HG03103 (cell line): ENCODE data around the gene CYTH2.
"Not testable (repeated sequence)": the region's sequence is repeated elsewhere in the genome, so short reads cannot be mapped to it uniquely, and the experiment has no call there.

Experiments used
- ATAC-seq: cut with Tn5 transposase; IDR thresholded peaks from one replicate; pipeline ENCODE4 v1.9.1; 2021; ENCODE audit warnings: low read depth; ENCODE audit not compliant: unreplicated experiment

The CYTH2 gene

DNA sequence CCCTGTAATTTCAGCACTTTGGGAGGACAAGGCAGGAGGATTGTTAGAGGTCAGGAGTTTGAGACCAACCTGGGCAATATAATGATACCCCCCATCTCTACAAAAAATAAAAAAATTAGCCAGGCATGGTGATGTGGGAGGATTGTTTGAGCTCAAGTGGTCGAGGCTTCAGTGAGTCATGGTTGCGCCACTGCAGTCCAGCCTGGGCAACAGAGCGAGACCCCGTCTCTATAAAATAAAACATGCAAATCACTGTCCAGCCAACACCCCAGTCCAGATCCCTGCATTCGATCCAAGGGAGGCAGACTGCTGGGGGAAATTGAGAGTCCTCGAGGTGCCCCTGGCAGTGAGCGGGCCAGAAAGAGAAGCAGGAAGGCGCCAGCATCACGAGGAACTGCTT lies 7.0 kb downstream of the CYTH2 start:
- no peak for ATAC-seq

DNA sequence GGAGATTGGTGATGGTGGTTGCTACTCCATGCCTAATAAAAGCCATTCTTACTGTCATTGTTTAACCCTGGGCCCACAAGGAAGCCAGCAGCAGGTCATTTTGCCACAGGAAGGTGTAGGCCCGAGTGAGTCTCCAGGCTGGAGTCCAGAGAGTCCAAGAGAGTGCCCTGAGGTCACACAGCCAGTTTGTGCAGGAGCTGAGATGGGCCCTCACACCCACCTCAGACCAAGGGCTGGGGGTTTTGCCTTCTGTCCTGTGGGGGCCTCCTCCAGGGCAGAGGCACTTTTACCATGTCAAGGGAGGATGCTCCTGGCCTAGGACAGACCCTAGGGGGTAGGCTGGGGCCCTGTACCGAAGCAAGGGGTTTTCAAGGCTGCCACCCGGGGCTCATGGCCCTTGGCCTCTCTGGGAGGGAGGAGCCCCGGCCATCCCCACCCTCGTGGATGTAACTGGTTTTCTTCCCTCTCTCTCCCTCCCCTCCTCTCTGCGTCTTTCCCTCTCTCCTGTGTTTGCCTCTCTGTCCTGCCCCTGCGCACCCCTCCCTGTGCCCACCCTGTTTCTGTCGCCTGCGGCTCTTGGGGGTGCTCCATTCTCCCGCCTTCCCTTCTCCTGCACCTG lies 8.0 kb downstream of the CYTH2 start:
- ATAC-seq = no peak

DNA sequence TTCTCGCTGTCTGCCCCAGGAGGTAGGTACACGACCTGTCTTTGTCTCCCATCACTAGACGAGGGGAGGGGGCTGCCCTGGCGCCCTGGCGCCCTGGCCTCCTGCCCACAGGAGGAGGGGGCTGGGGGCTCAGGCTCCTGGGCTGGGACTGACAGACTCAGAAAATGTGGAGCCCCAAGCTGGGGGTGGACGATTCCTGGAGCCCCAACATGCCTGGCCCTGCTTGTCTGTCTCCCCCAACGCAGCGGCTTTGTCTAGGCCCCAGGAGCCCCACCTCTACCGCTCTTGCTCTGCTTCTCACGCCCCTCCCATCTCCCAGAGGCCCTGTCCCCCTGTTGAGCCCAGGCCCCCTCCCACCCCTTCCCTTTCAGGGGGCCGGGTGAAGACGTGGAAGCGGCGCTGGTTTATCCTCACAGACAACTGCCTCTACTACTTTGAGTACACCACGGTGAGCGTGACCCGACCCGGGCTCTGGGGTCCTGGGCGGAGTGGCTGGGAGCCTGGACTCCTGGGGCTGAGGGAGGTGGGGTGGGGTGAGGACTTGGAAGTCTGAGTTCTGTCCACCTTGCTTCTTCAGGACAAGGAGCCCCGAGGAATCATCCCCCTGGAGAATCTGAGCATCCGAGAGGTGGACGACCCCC lies 8.6 kb downstream of the CYTH2 start:
- no peak for ATAC-seq

DNA sequence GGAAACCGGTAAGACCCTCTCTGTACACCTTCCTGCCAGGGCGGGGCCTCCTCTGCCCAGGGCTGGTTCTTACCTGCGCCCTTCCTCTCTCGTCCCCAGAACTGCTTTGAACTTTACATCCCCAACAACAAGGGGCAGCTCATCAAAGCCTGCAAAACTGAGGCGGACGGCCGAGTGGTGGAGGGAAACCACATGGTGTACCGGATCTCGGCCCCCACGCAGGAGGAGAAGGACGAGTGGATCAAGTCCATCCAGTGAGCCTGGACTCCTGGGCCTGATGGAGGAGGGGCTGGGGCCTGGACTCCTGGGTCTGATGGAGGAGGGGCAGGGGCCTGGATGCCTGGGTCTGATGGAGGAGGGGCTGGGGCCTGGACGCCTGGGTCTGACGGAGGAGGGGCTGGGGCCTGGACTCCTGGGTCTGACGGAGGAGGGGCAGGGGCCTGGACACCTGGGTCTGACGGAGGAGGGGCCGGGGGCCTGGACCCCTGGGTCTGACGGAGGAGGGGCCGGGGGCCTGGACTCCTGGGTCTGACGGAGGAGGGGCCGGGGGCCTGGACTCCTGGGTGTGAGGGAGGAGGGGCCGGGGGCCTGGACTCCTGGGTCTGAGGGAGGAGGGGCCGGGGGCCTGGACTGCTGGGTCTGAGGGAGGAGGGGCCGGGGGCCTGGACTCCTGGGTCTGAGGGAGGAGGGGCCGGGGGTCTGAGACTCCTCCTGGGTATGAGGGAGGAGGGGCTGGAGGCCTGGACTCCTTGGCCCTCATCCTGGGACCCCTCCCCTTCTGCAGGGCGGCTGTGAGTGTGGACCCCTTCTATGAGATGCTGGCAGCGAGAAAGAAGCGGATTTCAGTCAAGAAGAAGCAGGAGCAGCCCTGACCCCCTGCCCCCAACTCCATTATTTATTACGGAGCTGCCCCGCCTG lies 9.4 kb downstream of the CYTH2 start:
- no peak for ATAC-seq

DNA sequence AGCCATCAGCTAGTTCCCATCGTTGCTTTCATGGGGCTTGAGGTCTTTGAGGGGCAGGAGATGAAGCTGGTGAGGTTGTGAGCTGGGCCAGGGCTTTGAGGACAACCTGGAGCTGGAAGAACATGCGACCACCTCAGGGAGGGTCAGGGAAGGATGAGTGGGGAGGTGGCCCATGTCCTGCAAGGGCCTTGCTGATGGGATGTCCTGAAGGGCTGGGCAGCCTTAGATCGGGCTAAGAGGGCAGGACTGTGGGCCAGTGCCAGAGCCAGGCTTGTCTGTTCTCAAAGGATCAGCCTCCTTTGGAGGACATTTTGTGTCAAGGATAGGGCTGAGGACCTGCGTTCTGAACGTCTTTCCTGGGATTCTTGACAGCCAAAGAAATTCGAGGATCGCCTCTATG lies 10.5 kb downstream of the CYTH2 start:
- ATAC-seq = no peak

DNA sequence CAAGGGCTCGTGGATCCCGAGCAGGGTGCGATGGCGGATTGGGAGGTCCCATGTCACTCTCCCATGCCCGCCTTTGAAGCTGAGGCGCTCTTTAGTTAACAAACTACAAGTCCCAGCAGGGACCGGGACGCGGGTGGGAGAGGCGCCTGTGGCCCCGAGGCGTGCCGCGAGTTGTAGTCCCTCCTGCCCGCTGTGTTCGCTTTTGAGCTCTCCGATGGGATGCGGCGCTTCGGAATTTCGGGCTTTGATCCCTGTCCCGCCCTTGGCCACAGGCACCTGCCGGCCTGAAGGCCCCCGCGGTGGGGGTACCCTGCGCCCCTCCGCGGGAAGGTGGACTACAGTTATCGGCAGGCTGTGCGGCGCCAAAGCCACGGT lies 11.0 kb downstream of the CYTH2 start:
- no peak for ATAC-seq

DNA sequence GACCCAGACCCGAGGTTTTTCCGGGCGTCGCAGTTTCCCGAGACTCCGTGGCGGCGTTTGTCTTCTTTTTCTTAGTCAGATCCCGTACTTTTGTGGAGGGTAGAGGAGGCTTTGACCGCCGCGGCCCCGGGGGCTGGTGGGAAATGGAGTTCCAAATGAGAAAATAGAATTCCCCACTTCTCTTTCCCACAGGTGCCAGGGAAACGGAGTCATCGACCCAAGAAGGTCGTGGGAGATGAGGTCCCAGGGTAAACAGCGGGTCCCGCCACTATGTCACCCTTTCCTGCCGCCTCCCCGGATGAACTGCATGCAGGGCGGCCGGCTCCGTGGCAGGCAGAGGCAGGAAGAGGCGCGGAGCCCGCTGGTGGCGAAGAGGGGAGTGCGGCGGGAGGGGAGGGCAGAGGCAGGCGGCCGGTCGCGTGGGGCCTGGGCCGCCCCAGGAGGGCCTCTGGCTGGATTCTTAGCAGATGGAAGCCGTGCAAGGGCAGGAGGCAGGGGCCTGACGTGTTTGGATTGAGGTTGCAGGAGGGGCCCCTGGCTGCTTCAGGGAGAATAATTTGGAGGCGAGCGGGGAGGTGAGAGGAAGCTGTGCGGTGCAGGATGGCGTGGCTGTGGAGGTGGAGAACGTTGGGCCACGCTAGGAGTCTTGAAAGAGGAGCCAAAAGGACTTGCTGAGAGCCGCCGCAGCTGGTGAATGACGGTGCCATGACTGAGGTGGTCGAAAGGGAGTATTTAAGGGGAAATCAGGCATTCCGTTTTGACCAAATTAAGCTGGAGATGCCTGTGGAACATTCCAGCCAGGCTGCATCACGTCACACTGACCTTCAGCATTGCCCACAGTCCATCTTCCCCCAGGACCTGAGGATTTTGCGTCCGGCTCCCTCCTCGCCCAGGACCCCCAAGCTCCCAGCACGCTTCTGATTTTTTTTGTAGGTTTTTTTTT lies 11.7 kb downstream of the CYTH2 start:
- no peak for ATAC-seq

DNA sequence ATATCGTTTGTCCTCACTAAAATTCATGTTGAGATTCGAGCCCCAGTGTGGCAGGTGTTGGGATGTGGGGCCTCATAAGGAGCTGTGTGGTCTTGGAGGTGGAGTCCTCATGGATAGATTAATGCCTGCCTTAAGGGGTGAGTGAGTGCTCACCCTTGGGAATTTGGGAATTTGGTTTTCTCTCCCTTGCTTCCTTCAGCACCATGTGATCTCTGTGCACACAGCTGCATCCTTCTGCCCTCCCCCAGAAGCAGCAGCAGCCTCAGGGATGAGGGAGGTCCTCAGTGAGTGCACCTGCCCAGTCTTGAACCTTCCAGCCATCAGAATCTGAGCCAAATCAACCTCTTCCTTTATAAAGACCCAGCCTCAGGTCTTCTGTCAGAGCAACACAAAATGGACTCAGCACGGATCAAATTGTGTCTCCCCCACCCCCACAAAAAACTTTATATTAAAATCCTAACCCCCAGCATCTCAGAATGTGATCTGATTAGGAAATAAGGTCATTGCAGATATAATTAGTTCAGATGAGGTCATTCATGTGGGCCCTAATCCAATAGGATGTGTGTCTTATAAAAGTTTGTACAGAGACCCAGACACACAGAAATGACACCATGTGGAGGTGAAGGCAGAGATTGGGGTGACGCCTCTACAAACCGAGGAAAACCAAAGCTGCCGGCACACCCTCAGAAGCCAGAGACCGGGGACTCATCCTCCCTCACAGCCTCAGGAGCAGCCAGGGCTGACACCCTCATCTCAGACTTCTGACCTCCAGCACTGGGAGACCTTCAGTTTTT lies 12.9 kb downstream of the CYTH2 start:
- ATAC-seq = no peak

DNA sequence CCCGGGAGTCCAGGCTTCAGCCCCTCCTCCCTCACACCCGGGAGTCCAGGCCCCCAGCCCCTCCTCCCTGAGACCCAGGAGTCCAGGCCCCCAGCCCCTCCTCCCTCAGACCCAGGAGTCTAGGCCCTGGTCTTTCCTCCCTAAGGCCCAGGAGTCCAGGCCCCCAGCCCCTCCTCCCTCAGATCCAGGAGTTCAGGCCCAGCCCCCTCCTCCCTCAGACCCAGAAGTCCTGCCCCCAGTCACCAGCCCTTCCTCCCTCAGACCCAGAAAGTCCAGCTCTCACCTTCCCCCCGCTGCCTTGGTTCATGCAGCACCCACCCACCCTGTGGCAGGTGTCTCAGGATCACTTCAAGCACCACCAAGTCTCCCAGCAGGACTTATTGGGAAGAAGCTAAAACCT lies 14.1 kb downstream of the CYTH2 start:
- ATAC-seq = no peak

DNA sequence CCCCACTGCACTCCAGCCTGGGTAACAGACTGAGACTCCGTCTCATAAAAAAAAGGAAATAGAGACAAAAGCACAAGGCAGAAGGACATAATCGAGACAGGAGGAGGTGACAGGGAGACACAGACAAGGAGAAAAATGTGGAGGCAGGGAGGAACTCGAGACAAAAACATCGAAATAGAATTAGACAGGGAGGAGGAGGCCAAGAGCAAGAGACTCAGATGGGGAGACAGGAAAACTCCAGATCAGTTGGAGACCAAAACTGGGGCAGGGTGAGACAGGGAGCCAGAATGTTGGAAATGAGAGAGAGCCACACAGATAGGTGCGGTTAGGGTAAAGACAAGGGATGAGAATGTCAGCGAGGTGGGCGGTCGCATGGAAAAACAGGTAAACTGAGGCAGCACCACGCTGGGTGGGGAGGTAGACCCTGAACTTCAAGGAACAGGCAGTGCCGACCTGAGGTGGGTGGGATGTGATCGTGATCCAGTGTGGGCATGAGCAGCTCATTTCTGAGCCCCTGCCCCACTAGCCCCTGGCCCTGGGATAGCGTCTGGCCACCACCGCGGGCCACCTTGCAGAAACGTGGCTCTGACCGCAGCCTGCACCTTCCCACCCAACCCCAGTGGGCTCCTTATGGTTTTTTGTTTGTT lies 15.2 kb downstream of the CYTH2 start:
- ATAC-seq = no peak

DNA sequence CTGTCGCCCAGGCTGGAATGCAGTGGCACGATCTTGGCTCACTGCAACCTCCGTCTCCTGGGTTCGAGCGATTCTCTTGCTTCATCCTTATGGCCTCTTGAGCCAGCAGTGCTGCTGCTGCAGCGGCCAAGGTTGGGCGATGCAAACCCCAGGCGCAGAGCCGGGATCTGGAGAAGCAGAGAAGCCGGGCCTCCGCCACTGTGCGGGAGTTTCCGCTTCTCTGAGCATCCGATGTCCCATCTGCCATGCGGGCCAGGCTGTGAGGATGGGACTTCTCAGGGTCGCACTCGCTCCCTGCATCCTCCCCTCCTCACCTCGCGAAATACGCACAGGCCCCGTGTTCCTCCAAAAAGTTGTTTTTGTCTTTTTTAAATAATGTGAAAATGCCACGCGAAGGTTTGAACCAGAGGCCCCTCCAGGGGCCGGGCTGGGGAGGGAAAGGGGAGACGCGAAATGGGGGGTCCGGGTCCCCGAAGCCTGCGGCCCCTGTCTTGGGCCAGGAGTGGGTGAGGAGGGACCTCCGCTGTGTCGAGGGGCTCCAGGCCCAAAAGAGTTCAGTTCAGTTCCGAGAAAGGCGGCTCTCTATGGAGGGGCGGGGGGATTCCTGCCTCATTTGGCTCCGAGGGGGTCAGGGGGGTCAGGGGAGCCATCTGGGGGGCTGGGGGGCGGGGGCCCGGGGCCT lies 15.9 kb downstream of the CYTH2 start:
- ATAC-seq = no peak

DNA sequence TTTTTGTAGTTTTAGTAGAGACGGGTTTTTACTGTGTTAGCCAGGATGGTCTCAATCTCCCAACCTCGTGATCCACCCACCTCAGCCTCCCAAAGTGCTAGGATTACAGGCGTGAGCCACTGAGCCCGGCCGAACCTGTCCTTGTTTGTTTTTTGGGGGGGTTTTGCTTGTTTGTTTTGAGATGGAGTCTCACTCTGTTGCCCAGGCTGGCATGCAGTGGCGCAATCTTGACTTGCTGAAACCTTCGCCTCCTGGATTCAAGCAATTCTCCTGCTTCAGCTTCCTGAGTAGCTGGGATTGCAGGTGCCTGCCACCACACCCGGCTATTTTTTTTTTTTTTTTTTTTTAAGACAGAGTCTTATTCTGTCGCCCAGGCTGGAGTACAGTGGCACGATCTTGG lies 17.5 kb downstream of the CYTH2 start:
- not testable (repeated sequence) for ATAC-seq

DNA sequence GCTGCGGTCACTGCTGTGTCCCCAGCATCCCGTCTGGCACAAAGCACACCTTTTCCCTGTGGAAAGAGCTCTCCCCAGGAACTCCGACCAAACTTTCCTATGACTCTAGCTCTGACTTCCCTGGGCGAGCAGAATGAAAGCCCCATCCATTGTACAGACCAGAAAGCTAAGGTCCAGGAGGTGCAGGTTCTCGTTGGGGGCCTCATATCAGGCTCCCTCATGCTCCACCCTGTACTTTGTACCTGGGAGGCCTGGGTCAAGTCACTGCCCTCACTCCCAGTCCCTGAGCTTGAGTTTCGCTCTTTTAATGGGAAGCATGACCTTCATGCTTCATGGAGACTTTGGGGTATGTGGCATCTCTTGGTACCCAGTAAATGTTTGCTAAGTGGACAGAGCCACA lies 18.4 kb downstream of the CYTH2 start:
- no peak for ATAC-seq

DNA sequence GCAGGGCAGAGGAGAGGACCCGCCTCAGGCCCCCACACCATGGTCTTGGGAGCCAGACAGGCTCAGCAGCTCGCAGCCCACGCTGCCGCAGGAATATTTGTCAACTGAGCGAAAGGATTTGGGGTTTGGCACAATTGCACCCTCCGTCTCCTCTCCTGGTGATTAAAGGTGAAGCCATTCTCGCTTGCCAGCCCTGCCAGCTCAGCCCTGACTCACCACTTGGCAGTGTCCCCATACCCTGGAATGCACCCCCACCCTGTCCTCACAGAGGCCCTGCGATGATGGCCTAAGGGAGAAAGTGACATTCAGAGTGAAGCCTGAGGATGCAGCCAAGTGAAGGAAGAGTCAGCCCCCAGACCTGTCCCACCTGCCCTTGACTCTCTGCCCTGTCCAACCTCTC lies 18.8 kb downstream of the CYTH2 start:
- no peak for ATAC-seq

DNA sequence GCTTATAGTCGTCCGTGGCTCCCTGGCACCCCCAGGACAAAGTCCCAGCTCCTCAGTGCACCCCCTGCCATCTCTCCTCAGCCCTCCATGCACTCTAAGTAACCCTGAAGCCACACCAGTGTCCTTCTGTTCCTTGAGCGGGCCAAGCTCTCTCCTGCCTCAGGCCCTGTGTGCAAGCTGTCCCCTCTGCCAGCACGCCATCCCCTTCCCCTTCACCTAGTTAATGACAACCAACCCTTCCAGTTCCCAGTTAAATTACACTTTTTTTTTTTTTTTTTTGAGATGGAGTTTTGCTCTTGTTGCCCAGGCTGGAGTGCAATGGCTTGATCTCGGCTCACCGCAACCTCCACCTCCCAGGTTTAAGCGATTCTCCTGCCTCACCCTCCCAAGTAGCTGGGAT lies 19.3 kb downstream of the CYTH2 start:
- ATAC-seq = not testable (repeated sequence)

DNA sequence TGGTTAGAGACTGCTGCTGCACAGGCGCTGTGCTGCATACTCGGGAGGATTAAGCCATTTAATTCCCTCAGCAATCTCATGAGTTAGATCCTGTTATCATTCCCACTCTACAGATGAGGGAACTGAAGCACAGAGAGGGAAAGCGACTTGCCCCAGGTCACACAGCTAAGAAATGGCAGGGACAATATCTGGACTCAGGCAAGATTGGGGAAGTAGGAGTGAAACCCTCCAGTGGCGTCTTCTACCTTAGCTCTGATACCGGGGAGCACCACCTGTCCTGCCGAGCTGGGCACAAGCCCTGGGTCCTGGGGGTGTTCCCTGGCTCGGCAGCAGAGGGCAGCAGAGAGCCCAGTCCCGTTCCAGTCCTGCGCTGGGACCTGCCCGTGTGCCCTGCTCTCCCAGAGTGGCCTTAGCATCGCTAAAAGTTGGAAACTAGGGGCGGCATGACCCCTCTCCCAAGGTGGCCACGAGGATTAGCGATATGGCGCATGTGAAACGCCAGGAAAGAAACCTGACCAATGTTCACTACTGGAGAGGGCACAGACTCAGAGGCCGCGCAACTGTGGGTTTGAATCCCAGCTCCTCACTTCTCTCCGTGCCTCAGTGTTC lies 20.5 kb downstream of the CYTH2 start:
- ATAC-seq = no peak

DNA sequence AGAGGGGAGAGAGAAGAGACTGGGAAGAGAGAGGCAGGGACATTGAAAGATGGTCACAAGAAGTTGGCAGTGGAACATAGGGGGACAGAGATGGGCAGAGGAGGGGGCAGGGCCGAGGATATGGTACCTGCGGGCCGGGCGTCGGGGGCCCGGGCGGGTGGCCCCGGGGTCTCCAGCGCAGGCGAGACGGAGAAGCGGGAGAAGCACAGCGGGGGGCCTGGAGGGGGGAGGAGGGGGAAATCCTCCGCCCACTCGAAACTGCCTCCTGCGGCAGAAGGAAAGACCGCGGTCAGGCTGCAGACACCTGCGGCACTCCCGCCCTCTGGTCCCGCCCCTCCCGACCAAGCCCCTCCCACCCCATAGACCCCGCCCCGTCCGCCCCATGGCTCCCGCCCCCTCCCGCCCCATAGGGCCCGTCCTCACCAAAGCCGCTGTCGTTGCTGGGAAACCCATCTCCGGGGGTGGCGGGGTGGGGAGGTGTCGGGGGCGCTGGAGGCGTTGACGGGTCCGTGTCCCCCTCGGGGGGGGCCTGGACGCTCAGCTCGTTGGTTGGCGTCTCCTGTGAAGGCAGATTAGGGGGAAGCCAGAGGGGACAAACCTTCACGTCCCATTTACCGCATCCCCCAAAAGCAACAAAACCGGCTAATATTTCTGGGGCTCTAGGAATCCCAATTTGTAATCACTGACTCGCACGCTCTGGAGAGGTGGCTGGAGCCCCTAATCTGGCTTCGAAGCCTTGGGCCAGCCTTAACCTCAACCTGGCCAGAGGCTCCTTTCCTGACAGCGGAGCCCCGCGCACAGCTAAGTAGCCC lies 22.0 kb downstream of the CYTH2 start:
- no peak for ATAC-seq

DNA sequence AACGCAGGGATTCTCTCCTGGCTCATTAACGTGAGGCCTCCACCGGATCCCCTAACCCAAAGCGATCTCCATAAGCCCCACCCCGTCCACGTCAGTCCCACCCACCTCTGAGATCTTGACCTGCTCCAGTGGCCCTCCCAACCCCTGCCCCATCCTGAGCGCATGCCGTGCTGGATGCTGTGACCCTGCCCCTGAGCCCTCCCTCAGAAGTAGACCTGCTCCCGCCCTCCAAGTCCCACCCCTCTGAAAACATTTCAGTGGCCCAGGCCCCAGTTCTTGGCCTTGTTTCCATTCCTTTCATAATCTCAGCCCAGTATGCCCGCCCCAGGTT lies 22.6 kb downstream of the CYTH2 start:
- ATAC-seq = no peak
